ENCODE measurements around the gene LATS1. TPM values are rescaled to one million over a fixed set of nuclear protein-coding genes. Genes with fewer than 3 reads are reported as not detected.

Gene LATS1
- 10 to 100 TPM; 19.6 to 21.0 TPM for total RNA-seq

DNA sequence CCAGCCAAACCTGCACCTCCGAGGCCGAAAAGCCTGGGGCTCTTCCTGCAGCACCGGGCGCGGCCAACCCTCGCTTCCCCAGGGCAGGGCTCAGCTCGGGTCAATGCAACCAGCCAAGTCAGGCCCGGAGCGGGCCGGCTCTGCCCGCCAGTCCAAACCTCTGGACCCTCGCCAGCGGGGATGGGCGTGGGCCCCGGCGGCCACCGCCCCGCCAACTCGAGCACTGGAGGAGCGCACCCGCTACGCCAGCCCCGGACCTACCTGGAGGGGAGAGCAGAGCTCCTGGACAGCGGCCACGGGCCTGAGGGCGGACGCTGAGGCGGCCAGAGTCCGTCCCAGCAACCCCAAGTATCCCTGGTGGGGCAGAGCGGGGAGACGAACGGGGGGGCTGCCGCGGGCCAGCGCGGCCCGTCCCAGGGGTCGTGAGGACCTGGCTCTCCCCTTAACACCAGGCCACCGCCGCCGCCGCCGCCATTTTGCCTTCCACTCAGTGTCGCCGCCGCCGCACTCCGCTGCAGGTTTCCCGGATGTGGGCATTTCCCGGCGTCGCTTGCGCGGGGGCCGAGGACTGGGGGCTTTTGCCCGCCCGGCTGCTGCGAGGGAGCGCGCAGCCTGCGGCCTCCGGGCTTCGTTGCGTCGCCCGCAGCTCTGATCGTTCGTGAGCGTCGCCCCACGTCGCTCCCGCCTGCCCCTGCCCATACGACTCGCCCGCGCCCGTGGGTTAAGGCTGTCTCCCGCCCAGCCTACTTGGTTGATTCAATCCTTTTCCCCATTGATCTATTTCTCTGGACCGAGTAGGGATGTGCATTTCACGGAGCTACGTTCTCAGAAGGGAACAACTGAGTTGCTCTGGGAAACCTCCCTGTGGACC, at the start of gene LATS1:
LATS1 (minus strand) TSS at position 514 of the 871 bp plus-strand sequence. CDS start 15,975 bp downstream, outside the sequence.

DNA sequence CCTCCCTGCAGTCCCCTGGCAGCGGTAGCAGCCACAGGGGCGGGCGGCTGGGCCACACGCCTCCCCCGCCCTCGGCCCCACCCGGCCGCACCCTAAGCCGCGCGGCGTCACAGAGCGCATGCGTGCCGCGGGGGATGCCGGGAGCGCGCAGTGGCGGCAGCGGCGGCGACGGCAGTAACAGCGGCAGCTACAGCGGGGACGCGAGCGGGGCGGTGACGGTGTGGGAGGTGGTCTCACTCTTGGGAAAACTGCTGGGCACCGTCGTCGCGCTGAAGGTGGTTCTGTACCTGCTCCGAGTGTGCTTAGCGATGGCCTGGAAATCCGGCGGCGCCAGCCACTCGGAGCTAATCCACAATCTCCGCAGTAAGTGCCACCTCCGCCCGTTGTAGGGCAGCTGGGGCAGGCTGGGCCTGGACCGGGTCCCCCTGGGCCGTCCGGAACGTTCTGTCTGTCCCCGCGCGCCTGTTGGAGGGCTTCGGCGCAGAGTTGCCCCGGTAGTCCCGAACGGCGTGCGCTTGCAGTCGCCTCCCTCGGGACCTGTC, 31.8 kb upstream of the LATS1 start, which contains the start of gene PCMT1:
PCMT1 (plus strand) TSS at position 148 of the 542 bp plus-strand sequence; CDS start at position 309, 161 bp downstream.

DNA sequence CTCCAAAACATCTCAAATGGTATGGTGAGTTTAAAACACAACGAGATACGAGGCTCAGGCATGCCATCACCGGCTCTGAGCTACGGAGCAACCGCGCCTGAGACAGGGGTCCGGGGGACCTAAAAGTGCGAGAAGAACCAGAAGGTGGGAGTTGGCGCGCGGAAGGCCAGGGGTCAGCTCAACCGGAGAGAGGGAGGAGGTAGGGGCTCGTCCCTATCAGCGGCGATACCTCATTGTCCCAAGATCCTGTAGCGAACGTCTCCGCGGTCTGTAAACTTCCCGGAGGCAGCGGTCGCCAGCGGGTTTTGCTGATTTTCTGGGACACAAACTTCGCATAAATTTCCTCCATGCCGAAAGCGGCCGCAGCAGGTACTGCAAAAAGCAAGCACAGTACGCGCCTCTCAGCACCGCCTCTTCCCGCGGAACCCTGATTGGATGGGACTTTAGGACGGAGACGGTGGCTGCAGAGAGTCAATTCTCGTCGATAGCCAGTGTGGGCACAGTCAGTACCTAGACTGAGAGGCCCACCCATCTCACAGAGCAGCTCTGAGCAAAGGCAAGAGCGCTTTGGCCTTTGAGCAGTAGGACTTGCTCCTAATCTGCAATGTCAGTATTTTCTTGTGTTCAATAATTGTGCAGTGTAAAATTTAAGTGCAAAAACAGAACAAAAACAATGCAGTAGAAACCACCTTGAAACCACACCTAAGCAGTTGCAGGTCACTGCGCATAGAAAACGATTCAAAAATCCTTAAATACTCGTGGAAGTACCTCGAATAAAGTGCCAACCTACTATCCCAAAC, 28.4 kb upstream of the LATS1 start, which contains the start of gene NUP43:
NUP43 (minus strand) TSS at position 383 of the 800 bp plus-strand sequence; CDS start at position 349, 34 bp downstream.

DNA sequence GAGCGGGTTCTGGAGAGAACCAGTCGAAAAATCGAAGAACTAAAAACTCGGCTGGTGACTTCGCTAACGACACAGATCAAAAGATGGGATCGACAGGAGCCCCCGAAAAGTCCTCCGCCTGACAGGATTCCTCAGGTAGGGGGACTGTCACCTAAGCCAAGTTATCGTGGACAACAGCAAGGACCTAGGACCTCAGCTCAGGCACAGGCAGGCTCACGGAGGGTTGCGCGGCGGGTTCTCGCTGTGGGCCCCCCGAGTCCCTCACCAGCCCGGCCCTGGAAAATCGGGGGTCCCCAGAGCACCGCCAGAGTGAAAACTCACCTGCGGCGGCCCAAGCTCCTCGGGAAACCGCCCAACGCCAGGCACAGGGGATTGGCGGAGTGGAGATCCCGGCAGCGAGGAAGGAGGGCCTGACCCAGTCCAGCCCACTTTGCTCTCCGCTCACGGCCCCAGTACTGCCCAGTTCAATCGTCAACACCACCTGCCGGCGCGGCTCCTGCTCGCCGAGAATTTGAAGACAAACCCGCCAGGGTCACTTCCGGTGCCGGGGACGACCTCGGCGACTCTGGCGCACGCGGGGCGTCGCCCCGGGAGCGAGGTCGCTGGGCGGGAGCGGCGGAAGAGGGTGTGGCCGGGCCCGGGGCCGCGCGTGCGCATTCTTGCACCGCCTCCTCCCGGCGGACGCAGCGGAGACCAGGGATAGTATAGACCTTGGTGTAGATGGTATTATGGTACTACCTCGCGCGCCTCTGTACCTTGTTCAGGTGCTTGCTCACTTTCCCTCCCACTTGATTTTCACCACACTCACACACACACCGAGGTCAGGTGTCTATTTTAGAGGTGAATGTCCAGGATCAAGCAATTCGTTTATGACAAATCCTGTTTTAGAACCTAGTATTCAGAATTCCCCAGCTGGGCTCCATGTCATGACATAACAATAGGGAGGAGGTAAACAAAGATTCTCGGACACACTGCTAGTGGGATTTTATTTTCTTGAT, 69.5 kb downstream of the LATS1 start, which contains the start of gene KATNA1:
KATNA1 (minus strand) TSS at position 567 of the 998 bp plus-strand sequence. CDS start 10,167 bp downstream, outside the sequence.

Small RNA genes lying within 50 kb of the gene (small RNA-seq; reads per million reads assigned to genes)
- gene RF00019: 0 reads per million in 2 donors

Other genes with a start within 250 kb of the LATS1 start
- gene ZC3H12D, start 233.1 kb downstream of the LATS1 start, total RNA-seq: under 1 TPM in 1 of 2 donors, not detected in 1; under 0.01 TPM
- gene PPIL4, start 172.1 kb downstream of the LATS1 start, total RNA-seq: 10 to 100 TPM; 15.1 to 19.0 TPM
- 10 to 100 TPM; 25.6 to 34.4 TPM for gene GINM1, start 151.7 kb downstream of the LATS1 start, total RNA-seq
- gene KATNA1, start 69.4 kb downstream of the LATS1 start, total RNA-seq: 10 to 100 TPM; 16.2 to 25.0 TPM
- gene NUP43, start 28.4 kb upstream of the LATS1 start, total RNA-seq: 10 to 100 TPM; 32.3 to 49.0 TPM
- gene PCMT1, start 31.6 kb upstream of the LATS1 start, total RNA-seq: 100 to 1,000 TPM; 290 to 306 TPM
- gene LRP11, start 146.3 kb upstream of the LATS1 start, total RNA-seq: 10 to 100 TPM; 32.0 to 40.3 TPM
- not detected for gene RAET1E, start 180.0 kb upstream of the LATS1 start, total RNA-seq
- under 1 TPM in 1 of 2 donors, not detected in 1; 0.33 TPM for gene RAET1G, start 205.0 kb upstream of the LATS1 start, total RNA-seq
- 1 to 10 TPM in 1 of 2 donors, under 1 TPM in 1; 0.69 to 2.0 TPM for gene ULBP2, start 223.9 kb upstream of the LATS1 start, total RNA-seq
- under 1 TPM in 1 of 2 donors, not detected in 1; under 0.01 TPM for gene ULBP1, start 245.8 kb upstream of the LATS1 start, total RNA-seq

Data from melanocyte of skin (primary cell).